K562 (cell line): ENCODE results near the gene CLDN15. TPM values are rescaled to one million over a fixed set of nuclear protein-coding genes. Genes with fewer than 3 reads are reported as not detected.

ENCODE experiments used
- ATAC-seq: fragments of 200-7000 bp; cut with Tn5 transposase; 3 replicates; pipeline ENCODE4 v1.9.1; 2020; ENCODE audit warnings: moderate library complexity
- BruUV-seq: library from RNA; stranded (reverse); fragments of 400-500 nt; replicated peaks from 2 replicates; lab custom pipeline; 2021; lab: Mats Ljungman, UMichigan
- CTCF ChIA-PET: fragments of 300-600 bp; formaldehyde crosslinking; extraction: SDS; loops from one replicate; lab custom pipeline; 2021; ENCODE audit warnings: low intra/inter-chr PET ratio; lab: Yijun Ruan, JAX
- POLR2A ChIA-PET: fragments of 300-600, 350-650 bp; sonication (Branson Sonifier 250); formaldehyde crosslinking; extraction: SDS; loops from one replicate; lab custom pipeline; 2021; ENCODE audit warnings: antibody characterized with exemption, inconsistent platforms; lab: Yijun Ruan, JAX
- DNase-seq, 4 experiments: peaks; one replicate each; pipeline versions ENCODE4 v3.0.0 to v3.0.0-alpha.2; 2011 to 2018; ENCODE audit warnings: low spot score in 3 of 4, mixed read lengths in 3 of 4; ENCODE audit errors: extremely low read depth in 1 of 4
- FAIRE-seq: peaks from 2 replicates; lab custom pipeline; 2011; peaks lifted over from hg19 to GRCh38; lab: Jason Lieb, UNC
- H2AFZ ChIP-seq: 2 replicates; pipeline ENCODE4 v1.6.0; 2011; ENCODE audit warnings: low read depth, low read length, control low read depth, inconsistent platforms
- H3K27ac ChIP-seq: fragments of 200-600 bp; 3 replicates; pipeline ENCODE4 v1.8.0; 2011; ENCODE audit warnings: low read depth, mild to moderate bottlenecking, control low read depth, inconsistent platforms, low read length, moderate library complexity, mixed read lengths; ENCODE audit errors: extremely low read depth
- H3K27me3 ChIP-seq, 2 experiments: fragments of 300-600 bp in 1 of 2; 2 replicates in 1 of 2; 3 replicates in 1 of 2; pipeline versions ENCODE4 v1.6.0 to v1.8.0; 2011; ENCODE audit warnings: inconsistent platforms in 2 of 2, low read length in 2 of 2, mild to moderate bottlenecking in 1 of 2, mixed read lengths in 1 of 2, moderate library complexity in 1 of 2; ENCODE audit not compliant: control insufficient read depth in 2 of 2, insufficient read depth in 2 of 2
- H3K36me3 ChIP-seq: fragments of 300-600 bp; 3 replicates; pipeline ENCODE4 v1.8.0; 2011; ENCODE audit warnings: mild to moderate bottlenecking, low read length, inconsistent platforms; ENCODE audit not compliant: control insufficient read depth, insufficient read depth
- H3K4me1 ChIP-seq, 2 experiments: fragments of 200-600 bp in 1 of 2; replicated peaks in 1 of 2; 2 replicates in 1 of 2; 3 replicates in 1 of 2; pipeline versions ENCODE4 v1.5.1 to v1.8.0; 2011; ENCODE audit warnings: inconsistent platforms in 2 of 2, low read length in 2 of 2, mild to moderate bottlenecking in 1 of 2, mixed read lengths in 1 of 2, moderate library complexity in 1 of 2; ENCODE audit not compliant: control insufficient read depth in 2 of 2, insufficient read depth in 2 of 2
- H3K4me2 ChIP-seq: 2 replicates; pipeline ENCODE4 v1.6.1; 2011; ENCODE audit warnings: low read length, control low read depth, inconsistent platforms, mixed read lengths; ENCODE audit not compliant: insufficient read depth
- H3K4me3 ChIP-seq: fragments of 200-600 bp; sonication (generic), shearing (Covaris generic); 2 replicates; pipeline ENCODE4 v1.5.1; 2016; ENCODE audit warnings: control low read depth, inconsistent platforms
- H3K79me2 ChIP-seq: fragments of 200-600 bp; 3 replicates; pipeline ENCODE4 v1.8.0; 2011; ENCODE audit warnings: low read length, inconsistent platforms; ENCODE audit not compliant: control insufficient read depth, insufficient read depth
- H3K9ac ChIP-seq, 2 experiments: 2 replicates each; pipeline versions ENCODE4 v1.6.0 to v1.6.1; 2011; ENCODE audit warnings: low read depth in 2 of 2, low read length in 2 of 2, control low read depth in 1 of 2, inconsistent platforms in 1 of 2, mild to moderate bottlenecking in 1 of 2, mixed read lengths in 1 of 2; ENCODE audit not compliant: insufficient read depth in 1 of 2
- H3K9me1 ChIP-seq: one replicate; pipeline ENCODE4 v1.6.0; 2011; ENCODE audit warnings: inconsistent platforms, mild to moderate bottlenecking, low read length, moderate library complexity; ENCODE audit not compliant: control insufficient read depth, insufficient read depth
- H3K9me3 ChIP-seq: replicated peaks from 2 replicates; pipeline ENCODE4 v1.5.1; 2011; ENCODE audit warnings: low read depth, low read length, inconsistent platforms; ENCODE audit not compliant: control insufficient read depth, insufficient read depth
- H4K20me1 ChIP-seq: replicated peaks from 2 replicates; pipeline ENCODE4 v1.6.1; 2011; ENCODE audit warnings: low read length, inconsistent platforms, mixed read lengths; ENCODE audit not compliant: control insufficient read depth, insufficient read depth
- CAMTA2 ChIP-seq: fragments of 250-450 bp; sonication (Bioruptor Pico); conservative IDR thresholded peaks from 2 replicates; pipeline ENCODE4 v1.5.1; 2022
- CBFA2T3 ChIP-seq: fragments of 450-650 bp; IDR thresholded peaks from 2 replicates; pipeline ENCODE4 v1.6.1; 2017
- DIDO1 ChIP-seq: fragments of 450-650 bp; IDR thresholded peaks from 2 replicates; pipeline ENCODE4 v1.6.1; 2016; ENCODE audit warnings: low read depth, missing biosample characterization, missing genetic modification characterization
- DLX4 ChIP-seq: fragments of 250-450 bp; sonication (Bioruptor Pico); IDR thresholded peaks from 2 replicates; pipeline ENCODE4 v1.6.1; 2021; ENCODE audit warnings: mild to moderate bottlenecking
- FOS ChIP-seq: IDR thresholded peaks from 3 replicates; pipeline ENCODE4 v1.6.1; 2011; ENCODE audit not compliant: insufficient read length; ENCODE audit errors: extremely low read depth
- FOXA3 ChIP-seq, 2 experiments: fragments of 450-650 bp in 1 of 2; sonication (generic) in 1 of 2; formaldehyde crosslinking; IDR thresholded peaks in 1 of 2; conservative IDR thresholded peaks in 1 of 2; 2 replicates each; pipeline versions ENCODE4 v1.4.0 to v1.8.0; 2020 to 2022; ENCODE audit warnings: mild to moderate bottlenecking in 2 of 2, missing genetic modification reagents in 1 of 2
- GTF2A2 ChIP-seq: IDR thresholded peaks from 2 replicates; pipeline ENCODE4 v1.6.1; 2016; ENCODE audit warnings: mild to moderate bottlenecking, missing genetic modification characterization, missing compliant biosample characterization
- JUNB ChIP-seq: fragments of 450-650 bp; formaldehyde crosslinking; conservative IDR thresholded peaks from 2 replicates; pipeline ENCODE4 v1.4.0; 2020; ENCODE audit warnings: mild to moderate bottlenecking
- NONO ChIP-seq, 2 experiments: fragments of 200-400 bp in 1 of 2; fragments of 450-650 bp in 1 of 2; formaldehyde crosslinking in 1 of 2; IDR thresholded peaks; 2 replicates each; pipeline ENCODE4 v1.6.1; 2017; ENCODE audit warnings: low read depth in 2 of 2, mild to moderate bottlenecking in 2 of 2, moderate library complexity in 2 of 2, low read length in 1 of 2
- PHF8 ChIP-seq: fragments of 200-600 bp; sonication (generic); IDR thresholded peaks from 2 replicates; pipeline ENCODE4 v1.6.1; 2012; ENCODE audit warnings: mixed run types, mild to moderate bottlenecking, inconsistent platforms, low read length, moderate library complexity, borderline replicate concordance
- RBM14 ChIP-seq: fragments of 200-400 bp; formaldehyde crosslinking; IDR thresholded peaks from 2 replicates; pipeline ENCODE4 v1.6.1; 2018; ENCODE audit warnings: low read depth, mild to moderate bottlenecking, low read length, moderate library complexity, borderline replicate concordance; ENCODE audit not compliant: insufficient read depth
- TAL1 ChIP-seq: fragments of 450-650 bp; IDR thresholded peaks from 2 replicates; pipeline ENCODE4 v1.6.1; 2016; ENCODE audit warnings: mild to moderate bottlenecking
- ZNF668 ChIP-seq: fragments of 250-450 bp; sonication (Bioruptor Pico); IDR thresholded peaks from 2 replicates; pipeline ENCODE4 v1.8.0; 2022; ENCODE audit warnings: mild to moderate bottlenecking, inconsistent platforms
- WGBS: fragments of 100-300 bp; shearing (Covaris generic); methylation state at CpG from one replicate; pipeline ENCODE4 v1.1.6; 2016; ENCODE audit warnings: low coverage, mixed read lengths; ENCODE audit not compliant: insufficient coverage; ENCODE audit errors: missing lambda C conversion rate; 5-methylcytosine and 5-hydroxymethylcytosine counted together
- in situ Hi-C: fragments of 300-500 bp; cut with MboI; formaldehyde crosslinking; loops from 4 replicates; pipeline ENCODE4 v1.15.0; 2018; ENCODE audit warnings: inconsistent platforms, mixed read lengths
- intact Hi-C: fragments of 100-400 bp; cut with micrococcal nuclease; formaldehyde crosslinking; loops from 2 replicates; pipeline ENCODE4 v1.14.2; 2022
- polyA plus RNA-seq, 8 experiments: library from polyadenylated mRNA; depleted of rRNA in 4 of 8; stranded (reverse) in 5 of 8; unstranded in 3 of 8; fragments of >200 nt; fragmentation: Nextera tagmentation in 2 of 8; fragmentation: Illumina TruSeq in 1 of 8; extraction: Ambion mirVana in 2 of 8; extraction: Trizol in 1 of 8; gene quantifications; 2 replicates each; pipeline versions ENCODE4 v1.2.1 to v1.2.3, GENCODE V29; 2011 to 2014; ENCODE audit warnings: inconsistent platforms in 1 of 8, missing spikeins in 1 of 8
- total RNA-seq, 7 experiments: library from RNA; depleted of rRNA in 6 of 7; stranded (reverse); fragments of >200 nt in 6 of 7; fragmentation: Illumina TruSeq in 2 of 7; extraction: Trizol in 2 of 7; gene quantifications; 2 replicates each; pipeline versions ENCODE4 v1.2.1 to v1.2.3, GENCODE V29; 2011 to 2021; ENCODE audit warnings: low replicate concordance in 1 of 7
- TF ChIP-seq, protein P1 (sequence below), 2 experiments: fragments of 150-350 bp in 1 of 2; IDR thresholded peaks; 2 replicates each; pipeline ENCODE4 v1.6.1; 2012 to 2016; ENCODE audit warnings: low read depth in 2 of 2, low read length in 2 of 2, mild to moderate bottlenecking in 1 of 2, moderate library complexity in 1 of 2

The CLDN15 gene
- total and polyA plus RNA-seq, 9 of the 15 experiments (the other 6 are each of a cell fraction or from before 2014, with no cell fraction given) = 0.32 to 14.5 (median 7.4) TPM

DNA sequence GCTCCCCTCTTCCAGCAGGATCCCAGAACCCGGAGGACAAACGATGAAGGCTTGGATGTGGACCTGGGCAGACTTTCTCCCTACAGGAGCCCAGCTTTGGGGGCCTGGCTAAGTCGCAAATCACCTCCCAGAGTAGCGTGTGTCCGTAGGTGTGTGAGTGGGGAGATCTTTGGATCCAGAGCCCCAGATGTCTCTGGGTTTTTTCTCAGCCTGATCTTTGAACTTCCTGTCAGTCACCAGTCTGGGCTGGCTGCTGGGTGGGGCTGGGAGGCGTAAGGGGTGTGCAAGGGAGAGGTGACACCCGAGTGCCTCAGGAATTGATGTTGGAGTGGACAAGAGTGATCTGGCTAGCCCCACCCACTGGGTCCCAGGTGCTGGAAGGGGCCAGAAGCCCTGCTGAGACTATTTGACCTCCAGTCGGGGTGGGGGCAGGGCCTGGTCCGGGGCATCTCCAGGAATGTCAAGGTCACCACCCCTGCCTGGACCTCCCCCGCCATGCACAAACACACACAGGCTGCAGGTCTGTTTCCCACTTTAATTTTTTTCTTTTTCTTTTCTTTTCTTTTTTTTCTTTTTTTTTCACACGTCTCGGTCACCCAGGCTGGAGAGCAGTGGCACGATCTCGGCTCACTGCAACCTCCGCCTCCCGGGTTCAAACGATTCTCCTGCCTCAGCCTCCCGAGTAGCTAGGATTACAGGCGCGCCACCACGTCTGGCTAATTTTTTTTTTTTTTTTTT is 36.6 kb downstream of the CLDN15 start, which contains the start of gene MOGAT3 (continued):
- TF ChIP-seq, protein P1, sequence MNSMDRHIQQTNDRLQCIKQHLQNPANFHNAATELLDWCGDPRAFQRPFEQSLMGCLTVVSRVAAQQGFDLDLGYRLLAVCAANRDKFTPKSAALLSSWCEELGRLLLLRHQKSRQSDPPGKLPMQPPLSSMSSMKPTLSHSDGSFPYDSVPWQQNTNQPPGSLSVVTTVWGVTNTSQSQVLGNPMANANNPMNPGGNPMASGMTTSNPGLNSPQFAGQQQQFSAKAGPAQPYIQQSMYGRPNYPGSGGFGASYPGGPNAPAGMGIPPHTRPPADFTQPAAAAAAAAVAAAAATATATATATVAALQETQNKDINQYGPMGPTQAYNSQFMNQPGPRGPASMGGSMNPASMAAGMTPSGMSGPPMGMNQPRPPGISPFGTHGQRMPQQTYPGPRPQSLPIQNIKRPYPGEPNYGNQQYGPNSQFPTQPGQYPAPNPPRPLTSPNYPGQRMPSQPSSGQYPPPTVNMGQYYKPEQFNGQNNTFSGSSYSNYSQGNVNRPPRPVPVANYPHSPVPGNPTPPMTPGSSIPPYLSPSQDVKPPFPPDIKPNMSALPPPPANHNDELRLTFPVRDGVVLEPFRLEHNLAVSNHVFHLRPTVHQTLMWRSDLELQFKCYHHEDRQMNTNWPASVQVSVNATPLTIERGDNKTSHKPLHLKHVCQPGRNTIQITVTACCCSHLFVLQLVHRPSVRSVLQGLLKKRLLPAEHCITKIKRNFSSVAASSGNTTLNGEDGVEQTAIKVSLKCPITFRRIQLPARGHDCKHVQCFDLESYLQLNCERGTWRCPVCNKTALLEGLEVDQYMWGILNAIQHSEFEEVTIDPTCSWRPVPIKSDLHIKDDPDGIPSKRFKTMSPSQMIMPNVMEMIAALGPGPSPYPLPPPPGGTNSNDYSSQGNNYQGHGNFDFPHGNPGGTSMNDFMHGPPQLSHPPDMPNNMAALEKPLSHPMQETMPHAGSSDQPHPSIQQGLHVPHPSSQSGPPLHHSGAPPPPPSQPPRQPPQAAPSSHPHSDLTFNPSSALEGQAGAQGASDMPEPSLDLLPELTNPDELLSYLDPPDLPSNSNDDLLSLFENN (IDR thresholded peaks at IDR 0.05; ENCODE audit: low read depth in 2 of 2, low read length in 2 of 2) = no peak
- TF ChIP-seq CAMTA2 = no peak
- TF ChIP-seq DLX4 (CRISPR knock-in tag) = no peak
- TF ChIP-seq CBFA2T3 = no peak

GRCh38 chr7:101200504-101200861 is 37.1 kb downstream of the CLDN15 start:
- Histone ChIP-seq H3K9me1 (no peaks in the 10 kb centered on the region), H2AFZ (peak overlapping the region; percentile 46; the same call in 1 of the 2 replicates), H3K36me3 (no peaks in the 10 kb centered on the region), H3K27ac (no peak overlapping the region), H3K9ac (peak overlapping the region in 1 of 2 experiments; percentile 76; a peak in 2 of 4 replicates)
- intact Hi-C loops = no loop called here
- no peak for FAIRE-seq
- peak; percentile 6; the same call in 1 of the 3 replicates for ATAC-seq
- no peak for DNase-seq
- no TSS peak for BruUV-seq
- POLR2A ChIA-PET = interaction anchor here (0.6 to 1.5 kb wide), 2 partner anchors 17 to 24 kb away, joined by 3 to 8 read pairs; partner anchors contain the start of genes PLOD3 and ZNHIT1
- TF ChIP-seq JUNB (no peak), GTF2A2 (tag) (no peak), NONO (IDR thresholded peaks at IDR 0.05; ENCODE audit: low read depth in 2 of 2, low read length in 1 of 2) (no peak), FOS (no peak), ZNF668 (CRISPR knock-in tag) (no peak), DIDO1 (tag) (no peak), FOXA3 (CRISPR knock-in tag; conservative IDR thresholded peaks at IDR 0.05 in 1 of 2, IDR thresholded peaks at IDR 0.05 in 1 of 2) (no peak), PHF8 (no peak), TAL1 (no peak), RBM14 (no peak)
- TF ChIP-seq, all 486 proteins: peak for 0
- H3K27me3 ChIP-seq = peaks cover 0 to 7% of the 10 kb centered on the region in 2 experiments; a peak in 1 of 5 replicates
- CTCF ChIA-PET = no interaction called here
- in situ Hi-C loops = no loop called here
- WGBS = 42% methylated on average over 2 of the region's 2 CpGs
- H3K4me2 ChIP-seq = peak overlapping the region; percentile 8; the same call in 1 of the 2 replicates
- H3K4me3 ChIP-seq = no peak overlapping the region
- H3K9me3 ChIP-seq = no peaks in the 10 kb centered on the region
- H4K20me1 ChIP-seq = no peaks in the 10 kb centered on the region
- H3K79me2 ChIP-seq = no peaks in the 10 kb centered on the region
- peaks cover 9 to 32% of the 10 kb centered on the region in 2 experiments for H3K4me1 ChIP-seq
